Astrocyte of the hippocampus (primary cell): ENCODE data around the gene LRP2BP.
"Not testable (repeated sequence)": the region's sequence is repeated elsewhere in the genome, so short reads cannot be mapped to it uniquely, and the experiment has no call there.

Source experiments
- DNase-seq: peaks from one replicate; pipeline ENCODE4 v3.0.0; 2011; ENCODE audit warnings: low read depth, low spot score

Gene LRP2BP

DNA sequence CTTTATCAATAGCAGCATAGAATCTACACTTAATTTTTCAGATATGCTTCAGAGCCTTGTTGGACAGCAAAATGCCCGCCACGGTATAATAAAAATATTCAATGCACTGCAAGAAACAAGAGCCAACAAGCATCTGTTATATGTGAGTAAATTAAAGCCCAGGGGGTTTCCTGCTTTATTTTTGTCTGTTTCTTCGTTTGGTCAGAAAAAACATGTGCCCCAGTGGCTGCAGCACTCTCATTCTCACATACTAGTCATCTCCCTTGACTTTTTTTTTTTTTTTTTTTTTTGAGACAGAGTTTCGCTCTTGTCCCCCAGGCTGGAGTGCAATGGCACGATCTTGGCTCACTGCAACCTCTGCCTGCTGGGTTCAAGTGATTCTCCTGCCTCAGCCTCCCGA, 33.2 kb downstream of the LRP2BP start:
- DNase-seq: not testable (repeated sequence)

GRCh38 chr4:185361872-185362271, 33.9 kb downstream of the LRP2BP start:
- no peak for DNase-seq

GRCh38 chr4:185359767-185360446, 35.8 kb downstream of the LRP2BP start:
- DNase-seq: peak; percentile 74

DNA sequence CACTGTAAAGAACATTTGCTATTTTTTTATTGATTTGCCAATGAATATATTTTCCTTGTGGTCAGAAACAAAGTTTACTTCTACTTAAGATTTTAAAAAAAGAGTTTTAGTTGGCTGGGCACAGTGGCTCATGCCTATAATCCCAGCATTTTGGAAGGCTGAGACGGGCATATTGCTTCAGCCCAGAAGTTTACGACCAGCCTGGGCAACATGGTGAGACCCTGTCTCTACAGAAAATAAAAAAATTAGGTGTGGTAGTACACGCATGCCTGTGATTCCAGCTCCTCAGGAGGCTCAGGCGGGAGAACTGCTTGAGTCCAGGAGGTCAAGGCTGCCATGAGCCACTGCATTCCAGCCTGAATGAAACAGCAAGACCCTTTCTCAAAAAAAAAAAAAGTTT, 36.8 kb downstream of the LRP2BP start:
- peak; percentile 75 for DNase-seq

- DNase-seq: peak; percentile 68
Observed at GRCh38 chr4:185358514-185358913, 37.2 kb downstream of the LRP2BP start.

GRCh38 chr4:185357733-185358440, 37.8 kb downstream of the LRP2BP start:
- DNase-seq: no peak

GRCh38 chr4:185357211-185357610, 38.5 kb downstream of the LRP2BP start:
- no peak for DNase-seq

DNA sequence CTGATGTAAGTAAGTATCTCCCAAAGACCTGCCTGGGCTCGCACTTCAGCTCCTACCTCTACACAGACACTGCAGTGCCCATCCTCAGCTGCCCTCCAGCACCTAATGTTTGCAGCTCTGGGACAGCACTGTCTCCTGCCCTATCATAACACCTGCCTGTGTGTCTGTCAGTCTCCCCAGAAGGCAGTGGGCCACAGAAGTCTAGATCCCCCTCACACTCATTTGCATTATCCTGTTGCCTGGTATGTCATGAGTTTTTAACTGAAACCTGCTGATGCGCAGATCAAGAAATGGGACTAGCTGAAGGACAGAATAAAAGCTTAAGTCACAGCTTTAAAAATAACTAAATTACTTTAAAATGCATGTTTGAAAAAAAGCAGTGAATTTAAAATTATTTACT, 43.0 kb downstream of the LRP2BP start:
- no peak for DNase-seq

DNA sequence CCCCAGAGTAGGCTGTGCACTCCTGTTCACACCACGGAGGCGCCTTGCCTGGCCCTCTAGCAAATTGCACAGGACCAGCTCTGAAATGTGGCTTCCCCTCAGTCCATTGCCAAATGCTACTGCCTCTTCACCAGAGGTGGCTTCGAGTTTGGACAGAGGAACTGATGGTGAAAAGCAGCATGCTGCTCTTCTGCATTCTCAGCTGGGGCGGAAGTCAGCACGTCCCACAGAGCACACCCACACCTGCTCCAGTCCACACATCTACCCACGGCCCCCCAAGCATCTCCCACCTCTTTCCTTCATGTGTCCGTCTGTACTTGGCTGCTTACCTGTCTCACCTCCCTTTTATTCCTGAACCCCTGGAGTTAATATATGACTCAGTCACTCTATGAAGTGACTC, 43.5 kb downstream of the LRP2BP start:
- DNase-seq: no peak

DNA sequence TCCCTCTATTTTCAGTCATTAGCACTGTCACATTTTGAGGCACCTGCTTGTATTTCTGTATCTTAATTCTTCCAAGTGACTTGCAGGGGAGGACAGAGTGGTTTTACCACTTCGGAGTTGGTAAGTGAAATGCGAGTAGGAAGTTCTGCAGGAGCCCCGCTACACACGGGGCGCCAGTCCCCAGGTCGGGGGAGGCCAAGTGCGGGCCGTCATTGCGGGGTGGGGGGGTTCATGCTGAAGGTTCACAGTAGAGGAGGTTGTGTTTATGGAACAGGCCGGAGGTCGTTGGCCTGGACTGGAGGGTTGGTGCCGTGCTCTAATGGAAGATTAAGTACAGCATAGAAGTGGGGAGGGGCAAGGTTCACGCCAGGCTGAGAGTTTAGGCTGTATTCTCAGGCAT, 44.0 kb downstream of the LRP2BP start:
- DNase-seq: no peak

DNA sequence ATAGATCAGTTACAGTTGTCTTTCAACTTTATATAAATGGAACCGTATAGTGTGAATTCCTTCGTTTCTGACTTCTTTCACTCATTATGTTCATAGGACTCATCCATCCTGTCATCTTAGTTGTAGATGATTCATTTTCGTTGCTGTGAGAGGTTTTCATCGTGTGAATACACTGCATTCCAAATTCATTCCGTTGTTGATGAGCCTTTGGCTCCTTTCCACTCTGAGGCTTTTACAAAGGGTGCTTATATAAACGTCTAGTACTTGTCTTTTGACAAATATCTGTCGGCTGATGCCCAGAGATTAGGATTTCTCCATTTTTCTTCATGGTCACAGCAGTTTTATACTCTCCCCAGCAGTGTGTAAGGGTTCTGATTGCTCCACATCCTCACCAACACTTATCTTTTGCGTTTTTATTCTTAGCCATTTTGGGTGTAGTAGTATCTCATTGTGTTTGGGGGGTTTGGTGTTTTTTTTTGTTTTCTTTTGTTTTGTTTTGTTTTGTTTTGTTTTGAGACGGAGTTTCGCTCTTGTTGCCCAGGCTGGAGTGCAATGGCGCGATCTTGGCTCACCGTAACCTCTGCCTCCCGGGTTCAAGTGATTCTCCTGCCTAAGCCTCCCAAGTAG, 48.6 kb downstream of the LRP2BP start:
- DNase-seq: peak; percentile 71

DNA sequence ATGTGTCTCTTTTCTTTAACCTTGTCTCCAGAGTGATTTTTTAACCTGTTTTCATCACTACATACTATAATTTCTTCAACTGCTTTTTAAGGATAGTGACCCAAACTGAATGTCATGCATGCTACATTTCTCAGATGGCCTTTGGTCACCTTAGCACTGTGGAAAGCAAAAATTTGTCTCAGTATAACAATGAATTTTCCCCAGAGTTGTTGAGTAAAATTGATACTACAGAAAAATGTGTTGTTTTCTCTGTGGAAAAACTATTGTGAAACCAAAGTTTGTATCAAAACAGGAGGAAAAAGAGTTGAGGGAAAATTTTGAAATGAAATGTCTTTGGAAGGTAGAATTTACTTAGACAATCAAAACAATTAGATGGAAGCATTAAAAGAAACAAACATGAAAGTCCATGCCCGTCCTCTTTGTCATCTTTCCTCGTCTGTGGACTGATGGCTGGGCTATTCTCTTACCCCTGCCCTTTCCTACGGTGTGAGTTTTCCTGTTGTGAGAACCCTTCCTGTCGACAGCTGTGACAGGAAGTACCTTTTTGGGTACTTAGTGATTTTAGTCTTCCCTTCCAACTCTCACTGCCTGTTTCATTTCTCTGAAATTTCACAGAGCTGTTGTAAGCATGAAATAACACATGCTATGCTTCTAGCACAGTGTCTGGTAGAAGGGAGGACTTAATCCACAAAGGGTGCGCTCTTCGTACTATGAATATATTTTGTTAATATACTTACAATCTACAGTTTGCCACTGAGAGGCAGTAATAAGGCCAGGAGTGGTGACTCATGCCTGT, 50.8 kb downstream of the LRP2BP start:
- no peak for DNase-seq

- no peak for DNase-seq
Observed at GRCh38 chr4:185343726-185344581, 51.8 kb downstream of the LRP2BP start.

- no peak for DNase-seq
Observed at GRCh38 chr4:185341841-185342240, 53.9 kb downstream of the LRP2BP start.

DNA sequence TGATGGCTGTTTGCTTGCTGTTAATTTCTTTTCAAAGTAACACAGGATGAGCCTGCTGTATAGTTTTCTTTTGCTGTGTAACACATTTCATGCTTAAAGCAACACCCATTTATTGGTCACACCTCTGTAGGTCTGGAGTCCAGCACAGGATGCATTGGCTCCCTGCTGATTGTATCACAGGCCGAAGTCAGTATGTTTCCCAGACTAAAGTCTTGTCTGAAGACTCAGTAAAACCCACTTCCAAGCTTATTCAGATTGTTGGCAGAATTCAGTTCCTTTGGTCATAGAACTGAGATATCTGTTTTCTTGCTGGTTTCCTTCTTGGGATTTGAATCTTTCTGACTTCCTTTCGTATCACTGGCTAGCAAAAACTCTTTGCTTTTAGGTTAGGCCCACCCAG, 54.3 kb downstream of the LRP2BP start:
- no peak for DNase-seq

GRCh38 chr4:185339941-185340340, 55.8 kb downstream of the LRP2BP start:
- no peak for DNase-seq

- no peak for DNase-seq
Observed at GRCh38 chr4:185335579-185335978, 60.1 kb downstream of the LRP2BP start.

- DNase-seq: no peak
Observed at GRCh38 chr4:185334326-185334725, 61.4 kb downstream of the LRP2BP start.

- peak; percentile 53 for DNase-seq
Observed at GRCh38 chr4:185332575-185333464, 62.9 kb downstream of the LRP2BP start.

DNA sequence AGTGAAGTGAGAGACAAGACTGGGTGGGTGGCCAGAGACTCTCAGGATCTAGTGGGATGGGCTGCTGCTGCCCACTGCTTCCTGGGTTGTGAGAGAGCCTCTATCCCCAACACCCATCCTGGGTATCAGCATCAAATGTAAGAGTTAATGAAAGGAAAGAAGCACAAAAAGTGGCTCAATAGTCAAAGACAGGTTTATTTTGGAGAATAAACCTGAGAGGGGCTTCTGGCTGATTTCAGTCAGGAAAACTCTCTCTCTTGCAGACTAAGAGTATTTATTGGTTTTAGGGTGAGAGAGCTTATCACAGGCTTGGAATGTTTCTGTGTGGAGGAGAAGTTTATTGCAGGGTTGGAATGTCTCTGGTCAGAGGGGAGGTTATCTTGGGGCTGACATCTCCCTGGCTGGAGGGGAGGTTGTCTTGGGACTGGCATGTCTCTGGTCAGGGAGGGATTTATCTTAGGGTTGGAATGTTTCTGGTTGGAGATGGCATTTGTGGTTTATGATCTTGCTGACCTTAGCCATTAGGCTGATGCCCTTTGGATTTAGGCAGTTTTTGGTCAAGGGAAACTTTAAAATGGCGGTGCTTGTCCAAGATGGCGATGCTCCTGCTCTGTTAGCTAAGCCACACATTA, 65.7 kb downstream of the LRP2BP start:
- DNase-seq: not testable (repeated sequence)
